GM19043 (cell line): ENCODE data around the gene MUC6.

Source experiments
- ATAC-seq: cut with Tn5 transposase; IDR thresholded peaks from one replicate; pipeline ENCODE4 v1.9.1; 2021; ENCODE audit warnings: low read depth; ENCODE audit not compliant: unreplicated experiment

The MUC6 gene

GRCh38 chr11:1038921-1039320, 2.4 kb upstream of the MUC6 start:
- no peak for ATAC-seq

- ATAC-seq: no peak
These were observed 1.8 kb upstream of the MUC6 start for GRCh38 chr11:1038361-1038760.

GRCh38 chr11:1037506-1038055, 1.1 kb upstream of the MUC6 start:
- ATAC-seq: no peak

- no peak for ATAC-seq
These were observed 413 bp upstream of the MUC6 start for GRCh38 chr11:1036931-1037330.

GRCh38 chr11:1035577-1036283, 788 bp downstream of the MUC6 start:
- no peak for ATAC-seq

GRCh38 chr11:1034456-1035295, 1.8 kb downstream of the MUC6 start:
- no peak for ATAC-seq

GRCh38 chr11:1034001-1034400, 2.5 kb downstream of the MUC6 start:
- ATAC-seq: no peak

- no peak for ATAC-seq
These were observed 3.3 kb downstream of the MUC6 start for GRCh38 chr11:1033016-1033798.

GRCh38 chr11:1032310-1032891, 4.1 kb downstream of the MUC6 start:
- ATAC-seq: no peak

GRCh38 chr11:1031121-1031899, 5.2 kb downstream of the MUC6 start:
- ATAC-seq: no peak

- ATAC-seq: no peak
These were observed 6.0 kb downstream of the MUC6 start for GRCh38 chr11:1030556-1030955.

- no peak for ATAC-seq
These were observed 6.4 kb downstream of the MUC6 start for GRCh38 chr11:1030086-1030485.

GRCh38 chr11:1029654-1030053, 6.9 kb downstream of the MUC6 start:
- no peak for ATAC-seq

GRCh38 chr11:1029051-1029450, 7.5 kb downstream of the MUC6 start:
- no peak for ATAC-seq

GRCh38 chr11:1028616-1029015, 7.9 kb downstream of the MUC6 start:
- ATAC-seq: no peak

GRCh38 chr11:1028291-1028540, 8.3 kb downstream of the MUC6 start:
- no peak for ATAC-seq

- ATAC-seq: no peak
These were observed 8.8 kb downstream of the MUC6 start for GRCh38 chr11:1027483-1028290.

GRCh38 chr11:1026641-1027482, 9.7 kb downstream of the MUC6 start:
- no peak for ATAC-seq

GRCh38 chr11:1026163-1026450, 10.4 kb downstream of the MUC6 start:
- ATAC-seq: no peak
